Body of pancreas (tissue), 4 donors: ENCODE measurements around the gene FAM83D. TPM values are rescaled to one million over a fixed set of nuclear protein-coding genes. Genes with fewer than 3 reads are reported as not detected.
A peak's percentile ranks its signal among the peaks of the same experiment; 100 is the strongest.
"Not testable (repeated sequence)": the region's sequence is repeated elsewhere in the genome, so short reads cannot be mapped to it uniquely, and the experiment has no call there.

Experiments used
- ATAC-seq: fragments of 150-250 bp; one replicate; pipeline ENCODE4 v1.9.1; 2016
- DNase-seq, 4 donors: peaks; one replicate each; pipeline ENCODE4 v3.0.0-alpha.2; 2019
- H3K27ac ChIP-seq, 4 donors: fragments of 200-600 bp; sonication (generic); 1 replicate in 3 of 4; 2 replicates in 1 of 4; pipeline versions ENCODE4 v1.5.1 to v1.6.1; 2016 to 2019; ENCODE audit warnings: mild to moderate bottlenecking in 1 of 4, mixed read lengths in 1 of 4, moderate library complexity in 1 of 4
- H3K27me3 ChIP-seq, 2 donors: fragments of 200-600 bp; sonication (generic); one replicate each; pipeline ENCODE4 v1.6.0; 2016; ENCODE audit warnings: mild to moderate bottlenecking in 1 of 2
- H3K36me3 ChIP-seq, 2 donors: fragments of 200-600 bp; sonication (generic); replicated peaks in 1 of 2; 2 replicates each; pipeline ENCODE4 v1.5.1; 2016; ENCODE audit warnings: low read depth in 2 of 2; ENCODE audit not compliant: insufficient read depth in 1 of 2
- H3K4me1 ChIP-seq: fragments of 200-600 bp; sonication (generic); one replicate; pipeline ENCODE4 v1.6.0; 2016
- H3K4me3 ChIP-seq, 2 donors: fragments of 200-600 bp; sonication (generic); 1 replicate in 1 of 2; 2 replicates in 1 of 2; pipeline ENCODE4 v1.5.1; 2016 to 2019
- H3K9me3 ChIP-seq, 3 donors: fragments of 200-600 bp; sonication (generic); 1 replicate in 2 of 3; 2 replicates in 1 of 3; pipeline ENCODE4 v1.5.1; 2016
- CTCF ChIP-seq, 7 experiments: fragments of 450-650 bp in 4 of 7; fragments of 200-600 bp in 3 of 7; sonication (generic) in 3 of 7; IDR thresholded peaks; one replicate each; pipeline ENCODE4 v1.5.1; 2016 to 2019; ENCODE audit warnings: antibody characterized with exemption in 7 of 7
- POLR2A ChIP-seq, 3 donors: fragments of 450-650 bp; IDR thresholded peaks; one replicate each; pipeline ENCODE4 v1.6.1; 2016; ENCODE audit warnings: antibody characterized with exemption in 3 of 3, mild to moderate bottlenecking in 2 of 3
- WGBS, 2 donors: methylation state at CpG; one replicate each; pipeline ENCODE4 v1.1.5; 2017; 5-methylcytosine and 5-hydroxymethylcytosine counted together
- intact Hi-C: fragments of 100-400 bp; cut with DNase I; formaldehyde crosslinking; loops from one replicate; pipeline ENCODE4 v1.15.1; 2023
- total RNA-seq, 2 donors: library from RNA; depleted of rRNA; stranded (reverse); fragments of >200 nt; gene quantifications; one replicate each; pipeline ENCODE4 v1.1.0, GENCODE V29; 2016

FAM83D gene
- total RNA-seq, 2 donors from 2014 or later = 0.52 TPM; not detected in 1

DNA sequence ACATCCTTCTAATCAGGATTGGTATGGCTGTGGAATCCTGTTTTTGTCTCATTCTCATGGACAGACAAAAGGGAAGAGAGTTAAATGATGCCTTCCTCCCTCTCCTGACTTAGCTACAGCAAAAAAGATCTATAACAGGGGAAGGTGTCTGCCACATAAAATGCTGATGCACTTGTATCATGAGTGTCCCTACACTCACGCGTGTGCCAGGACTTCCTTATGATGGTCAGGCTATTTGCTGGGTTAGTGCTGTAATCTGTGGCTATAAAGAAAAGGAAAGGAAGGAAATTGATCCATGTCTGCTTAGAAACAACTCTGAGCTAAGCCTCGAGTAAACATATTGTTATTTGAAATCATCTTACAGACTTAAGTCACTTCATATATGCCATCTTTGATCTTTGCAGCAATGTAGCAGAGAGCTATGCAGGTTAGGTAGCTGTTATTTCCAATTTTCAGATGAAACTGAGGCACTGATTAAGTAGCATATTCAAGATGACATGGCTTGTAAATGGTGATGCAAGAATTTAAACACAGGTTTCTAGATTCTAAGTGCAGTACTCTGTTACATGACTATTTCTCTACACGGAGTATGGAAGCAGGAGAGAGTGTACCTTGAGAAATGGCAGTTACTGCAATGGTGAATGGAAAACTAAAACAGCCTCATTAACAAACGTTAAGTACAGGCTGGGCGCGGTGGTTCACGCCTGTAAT lies 27.6 kb downstream of the FAM83D start:
- DNase-seq (no peak), ATAC-seq (no peak)
- Histone ChIP-seq H3K9me3 (no peaks in the 10 kb centered on the region), H3K27ac (no peak overlapping the region), H3K4me3 (no peak overlapping the region), H3K36me3 (no peaks in the 10 kb centered on the region), H3K4me1 (no peaks in the 10 kb centered on the region), H3K27me3 (no peaks in the 10 kb centered on the region)
- intact Hi-C loops = no loop called here
- WGBS, 2 donors = 81 to 85% methylated on average over 8 of the region's 8 CpGs
- TF ChIP-seq CTCF (IDR thresholded peaks at IDR 0.05) = no peak
- TF ChIP-seq POLR2A (IDR thresholded peaks at IDR 0.05) = no peak

DNA sequence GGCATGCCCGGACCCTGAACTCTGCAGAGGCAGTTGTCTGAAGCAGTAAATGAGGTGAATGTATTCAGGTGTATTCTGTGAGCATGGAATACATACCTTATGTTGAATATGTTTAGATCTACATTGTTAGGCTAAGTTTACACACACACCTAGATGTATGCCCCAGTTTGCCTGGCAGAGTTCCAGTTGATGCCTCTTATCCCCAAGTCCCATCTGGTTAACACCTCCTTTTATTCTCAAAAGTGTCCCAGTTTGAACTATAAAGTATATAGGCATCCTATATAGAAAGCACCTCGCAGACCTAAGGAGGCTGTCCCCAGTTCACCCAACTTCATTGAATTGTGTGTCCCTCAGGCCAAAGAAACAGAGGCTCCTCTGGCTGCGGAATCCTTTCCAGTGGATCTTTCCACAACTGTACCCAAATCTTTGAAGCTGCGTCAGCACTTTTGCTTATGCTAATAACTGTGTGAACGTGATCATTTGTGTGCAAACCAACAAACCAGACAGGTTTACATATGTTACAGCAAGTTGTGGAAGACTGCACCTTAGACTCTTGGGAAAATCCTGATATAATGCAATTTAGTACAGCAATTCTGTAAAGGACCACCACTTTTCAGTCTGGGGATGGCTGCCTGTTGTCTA lies 31.1 kb downstream of the FAM83D start:
- Histone ChIP-seq H3K9me3 (no peaks in the 10 kb centered on the region), H3K36me3 (no peaks in the 10 kb centered on the region), H3K27me3 (no peaks in the 10 kb centered on the region), H3K27ac (no peak overlapping the region), H3K4me3 (no peak overlapping the region), H3K4me1 (peaks cover 5% of the 10 kb centered on the region)
- ATAC-seq (no peak), DNase-seq (no peak)
- TF ChIP-seq POLR2A (IDR thresholded peaks at IDR 0.05) (no peak), CTCF (IDR thresholded peaks at IDR 0.05) (no peak)
- intact Hi-C loops = no loop called here
- WGBS, 2 donors = 86 to 87% methylated on average over 5 of the region's 5 CpGs

DNA sequence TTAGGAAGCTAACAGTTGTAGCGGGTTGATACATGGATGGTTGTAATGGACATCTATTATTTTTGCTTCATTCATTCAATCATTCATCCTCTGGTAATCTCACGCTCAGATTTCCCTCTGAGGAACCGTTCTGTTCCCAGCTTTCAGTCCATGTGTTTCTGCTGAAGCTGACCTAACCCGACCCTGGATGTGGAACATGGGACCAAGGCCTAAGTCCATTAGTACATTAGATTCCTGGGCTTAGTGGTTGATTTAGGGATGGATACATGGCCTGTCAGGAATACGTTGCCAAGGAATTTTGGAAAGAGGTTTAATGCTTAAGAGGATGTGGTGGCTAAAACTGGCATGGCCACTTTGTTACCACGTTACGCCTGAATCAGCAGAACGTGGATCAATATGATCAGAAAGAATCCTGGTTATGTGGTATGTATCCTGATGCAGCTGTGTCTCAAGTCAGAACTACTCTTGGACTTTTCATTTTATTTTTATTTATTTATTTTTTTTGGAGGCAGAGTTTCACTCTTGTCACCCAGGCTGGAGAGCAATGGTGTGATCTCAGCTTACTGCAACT lies 31.8 kb downstream of the FAM83D start:
- TF ChIP-seq CTCF (IDR thresholded peaks at IDR 0.05) = no peak
- TF ChIP-seq POLR2A (IDR thresholded peaks at IDR 0.05) = no peak
- intact Hi-C loops = no loop called here
- no peaks in the 10 kb centered on the region for H3K36me3 ChIP-seq
- 80 to 86% methylated on average over 8 of the region's 8 CpGs for WGBS, 2 donors
- H3K27me3 ChIP-seq = no peaks in the 10 kb centered on the region
- no peak for DNase-seq
- no peak for ATAC-seq
- no peak overlapping the region for H3K27ac ChIP-seq
- H3K9me3 ChIP-seq = no peaks in the 10 kb centered on the region
- H3K4me3 ChIP-seq = no peak overlapping the region
- H3K4me1 ChIP-seq = peaks cover 9% of the 10 kb centered on the region

DNA sequence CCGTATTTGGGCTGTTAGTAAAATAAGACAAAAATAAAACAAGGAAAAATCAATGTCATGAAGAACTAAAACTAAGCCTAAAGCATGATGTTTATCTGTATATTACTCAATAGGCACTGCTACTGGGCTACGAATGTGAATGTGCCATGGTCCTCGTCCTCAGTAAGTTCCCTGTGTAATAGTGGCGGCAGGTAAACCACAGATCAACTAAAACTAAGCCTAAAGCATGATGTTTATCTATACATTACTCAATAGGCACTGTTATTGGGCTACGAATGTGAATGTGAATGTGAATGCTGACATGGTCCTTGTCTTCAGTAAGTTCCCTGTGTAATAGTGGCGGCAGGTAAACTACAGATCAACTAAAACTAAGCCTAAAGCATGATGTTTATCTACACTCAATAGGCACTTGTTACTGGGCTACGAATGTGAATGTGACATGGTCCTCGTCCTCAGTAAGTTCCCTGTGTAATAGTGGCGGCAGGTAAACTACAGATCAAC lies 34.0 kb downstream of the FAM83D start:
- ATAC-seq, H3K27ac ChIP-seq, intact Hi-C loops, H3K36me3 ChIP-seq, DNase-seq, H3K4me3 ChIP-seq, H3K27me3 ChIP-seq, H3K9me3 ChIP-seq: not testable (repeated sequence)
- peaks cover 13% of the 10 kb centered on the region for H3K4me1 ChIP-seq
- WGBS, 2 donors = 88 to 90% methylated on average over 9 of the region's 9 CpGs

DNA sequence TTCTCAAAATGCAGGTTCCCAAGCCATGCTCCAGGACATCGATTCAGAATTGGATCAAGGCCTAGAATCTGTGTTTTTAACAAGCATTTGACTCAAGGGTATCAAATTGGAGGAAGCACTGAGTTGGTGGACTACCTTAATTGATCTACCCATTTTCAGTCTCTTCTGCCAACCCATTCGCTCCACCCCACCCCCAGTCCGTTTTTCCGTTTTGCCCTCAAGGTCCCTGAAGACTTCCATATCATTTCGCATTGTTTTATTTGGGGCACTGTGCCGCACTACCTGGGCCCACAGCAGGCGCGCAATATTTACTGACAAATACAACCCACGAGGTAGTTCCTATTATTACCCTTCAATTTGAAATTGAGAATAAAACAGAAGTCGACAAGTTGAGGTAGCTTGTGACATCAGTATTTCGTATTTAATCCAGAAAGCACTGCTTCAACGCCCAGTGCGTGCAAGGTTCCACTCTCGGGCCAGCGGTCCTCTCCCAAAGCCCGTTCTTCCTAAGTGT lies 35.4 kb downstream of the FAM83D start:
- TF ChIP-seq CTCF (IDR thresholded peaks at IDR 0.05) (no peak), POLR2A (IDR thresholded peaks at IDR 0.05) (no peak)
- Histone ChIP-seq H3K4me3 (peak overlapping the region; percentile 93 to 98), H3K27ac (peak overlapping the region in 3 of 4 donors; percentile 74 to 85 (median 82)), H3K4me1 (peaks cover 13% of the 10 kb centered on the region), H3K9me3 (no peaks in the 10 kb centered on the region), H3K36me3 (no peaks in the 10 kb centered on the region), H3K27me3 (no peaks in the 10 kb centered on the region)
- DNase-seq (peak in 1 of 4 donors; percentile 15), ATAC-seq (no peak)
- intact Hi-C loops = no loop called here
- 7 to 10% methylated on average over 16 of the region's 16 CpGs for WGBS, 2 donors
